NCI-H82 (cell line): Measurements from ENCODE around the gene MBD1.
A peak's percentile ranks its signal among the peaks of the same experiment; 100 is the strongest.
"Not testable (repeated sequence)": the region's sequence is repeated elsewhere in the genome, so short reads cannot be mapped to it uniquely, and the experiment has no call there.

Source experiments
- DNase-seq: peaks from one replicate; lab custom pipeline; 2025; lab: John Stamatoyannopoulos, UW

Gene MBD1

GRCh38 chr18:50293039-50293438, 11.7 kb upstream of the MBD1 start:
- DNase-seq, result no peak

GRCh38 chr18:50289108-50289443, 7.8 kb upstream of the MBD1 start:
- no peak for DNase-seq

- not testable (repeated sequence) for DNase-seq
Observed at GRCh38 chr18:50288348-50289107, 7.2 kb upstream of the MBD1 start.

- DNase-seq, result peak; percentile 100
Observed at GRCh38 chr18:50287441-50288347, 6.4 kb upstream of the MBD1 start, which contains the start of gene CXXC1. TSS of gene CXXC1 (minus strand) at chr18:50287692. CDS start at chr18:50287589, 103 bp downstream.

GRCh38 chr18:50287028-50287440, 5.7 kb upstream of the MBD1 start:
- no peak for DNase-seq

- DNase-seq, result peak; percentile 71
Observed at GRCh38 chr18:50286391-50287027, 5.2 kb upstream of the MBD1 start.

- no peak for DNase-seq
Observed at GRCh38 chr18:50285631-50286321, 4.5 kb upstream of the MBD1 start.

GRCh38 chr18:50285071-50285470, 3.7 kb upstream of the MBD1 start:
- no peak for DNase-seq

GRCh38 chr18:50284255-50284885, 3.0 kb upstream of the MBD1 start:
- no peak for DNase-seq

GRCh38 chr18:50283469-50284209, 2.3 kb upstream of the MBD1 start:
- no peak for DNase-seq

- no peak for DNase-seq
Observed at GRCh38 chr18:50282521-50283335, 1.4 kb upstream of the MBD1 start.

GRCh38 chr18:50281972-50282520, 723 bp upstream of the MBD1 start:
- no peak for DNase-seq

GRCh38 chr18:50280707-50281294, 522 bp downstream of the MBD1 start:
- no peak for DNase-seq

- no peak for DNase-seq
Observed at GRCh38 chr18:50279752-50280151, 1.6 kb downstream of the MBD1 start.

GRCh38 chr18:50277942-50278341, 3.4 kb downstream of the MBD1 start:
- DNase-seq, result no peak

- no peak for DNase-seq
Observed at GRCh38 chr18:50276452-50276851, 4.9 kb downstream of the MBD1 start.

- no peak for DNase-seq
Observed at GRCh38 chr18:50275503-50276036, 5.8 kb downstream of the MBD1 start.

GRCh38 chr18:50274941-50275340, 6.4 kb downstream of the MBD1 start:
- no peak for DNase-seq

GRCh38 chr18:50274044-50274442, 7.3 kb downstream of the MBD1 start:
- no peak for DNase-seq
